ENCODE results near the gene FRMD1. TPM values are rescaled to one million over a fixed set of nuclear protein-coding genes. Genes with fewer than 3 reads are reported as not detected.

The FRMD1 gene
- total and polyA plus RNA-seq, 2 of the 8 experiments (the other 6 are each of a cell fraction or from before 2014, with no cell fraction given), result 0.36 TPM; not detected in 1

DNA sequence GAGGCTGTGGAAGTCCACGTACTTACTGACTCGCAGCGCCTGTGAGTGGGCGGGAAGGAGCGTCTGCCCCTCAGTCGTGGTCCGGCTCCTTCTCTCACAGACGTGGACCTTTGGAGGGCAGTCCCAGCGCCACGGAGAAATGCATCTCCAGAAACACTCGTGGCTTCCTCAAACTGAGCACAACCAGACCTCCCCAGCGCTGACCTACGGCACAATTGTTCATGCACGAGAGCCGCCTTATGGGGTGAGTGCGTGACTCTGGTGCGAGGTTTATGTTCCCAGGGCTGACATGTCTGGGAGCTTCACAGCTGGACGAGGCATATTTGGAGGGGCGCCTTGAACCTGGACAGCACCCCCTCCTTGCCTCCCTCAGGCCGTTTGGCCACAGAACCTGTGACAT is 29.7 kb downstream of the FRMD1 start (continued):
- TF ChIP-seq, protein P1, sequence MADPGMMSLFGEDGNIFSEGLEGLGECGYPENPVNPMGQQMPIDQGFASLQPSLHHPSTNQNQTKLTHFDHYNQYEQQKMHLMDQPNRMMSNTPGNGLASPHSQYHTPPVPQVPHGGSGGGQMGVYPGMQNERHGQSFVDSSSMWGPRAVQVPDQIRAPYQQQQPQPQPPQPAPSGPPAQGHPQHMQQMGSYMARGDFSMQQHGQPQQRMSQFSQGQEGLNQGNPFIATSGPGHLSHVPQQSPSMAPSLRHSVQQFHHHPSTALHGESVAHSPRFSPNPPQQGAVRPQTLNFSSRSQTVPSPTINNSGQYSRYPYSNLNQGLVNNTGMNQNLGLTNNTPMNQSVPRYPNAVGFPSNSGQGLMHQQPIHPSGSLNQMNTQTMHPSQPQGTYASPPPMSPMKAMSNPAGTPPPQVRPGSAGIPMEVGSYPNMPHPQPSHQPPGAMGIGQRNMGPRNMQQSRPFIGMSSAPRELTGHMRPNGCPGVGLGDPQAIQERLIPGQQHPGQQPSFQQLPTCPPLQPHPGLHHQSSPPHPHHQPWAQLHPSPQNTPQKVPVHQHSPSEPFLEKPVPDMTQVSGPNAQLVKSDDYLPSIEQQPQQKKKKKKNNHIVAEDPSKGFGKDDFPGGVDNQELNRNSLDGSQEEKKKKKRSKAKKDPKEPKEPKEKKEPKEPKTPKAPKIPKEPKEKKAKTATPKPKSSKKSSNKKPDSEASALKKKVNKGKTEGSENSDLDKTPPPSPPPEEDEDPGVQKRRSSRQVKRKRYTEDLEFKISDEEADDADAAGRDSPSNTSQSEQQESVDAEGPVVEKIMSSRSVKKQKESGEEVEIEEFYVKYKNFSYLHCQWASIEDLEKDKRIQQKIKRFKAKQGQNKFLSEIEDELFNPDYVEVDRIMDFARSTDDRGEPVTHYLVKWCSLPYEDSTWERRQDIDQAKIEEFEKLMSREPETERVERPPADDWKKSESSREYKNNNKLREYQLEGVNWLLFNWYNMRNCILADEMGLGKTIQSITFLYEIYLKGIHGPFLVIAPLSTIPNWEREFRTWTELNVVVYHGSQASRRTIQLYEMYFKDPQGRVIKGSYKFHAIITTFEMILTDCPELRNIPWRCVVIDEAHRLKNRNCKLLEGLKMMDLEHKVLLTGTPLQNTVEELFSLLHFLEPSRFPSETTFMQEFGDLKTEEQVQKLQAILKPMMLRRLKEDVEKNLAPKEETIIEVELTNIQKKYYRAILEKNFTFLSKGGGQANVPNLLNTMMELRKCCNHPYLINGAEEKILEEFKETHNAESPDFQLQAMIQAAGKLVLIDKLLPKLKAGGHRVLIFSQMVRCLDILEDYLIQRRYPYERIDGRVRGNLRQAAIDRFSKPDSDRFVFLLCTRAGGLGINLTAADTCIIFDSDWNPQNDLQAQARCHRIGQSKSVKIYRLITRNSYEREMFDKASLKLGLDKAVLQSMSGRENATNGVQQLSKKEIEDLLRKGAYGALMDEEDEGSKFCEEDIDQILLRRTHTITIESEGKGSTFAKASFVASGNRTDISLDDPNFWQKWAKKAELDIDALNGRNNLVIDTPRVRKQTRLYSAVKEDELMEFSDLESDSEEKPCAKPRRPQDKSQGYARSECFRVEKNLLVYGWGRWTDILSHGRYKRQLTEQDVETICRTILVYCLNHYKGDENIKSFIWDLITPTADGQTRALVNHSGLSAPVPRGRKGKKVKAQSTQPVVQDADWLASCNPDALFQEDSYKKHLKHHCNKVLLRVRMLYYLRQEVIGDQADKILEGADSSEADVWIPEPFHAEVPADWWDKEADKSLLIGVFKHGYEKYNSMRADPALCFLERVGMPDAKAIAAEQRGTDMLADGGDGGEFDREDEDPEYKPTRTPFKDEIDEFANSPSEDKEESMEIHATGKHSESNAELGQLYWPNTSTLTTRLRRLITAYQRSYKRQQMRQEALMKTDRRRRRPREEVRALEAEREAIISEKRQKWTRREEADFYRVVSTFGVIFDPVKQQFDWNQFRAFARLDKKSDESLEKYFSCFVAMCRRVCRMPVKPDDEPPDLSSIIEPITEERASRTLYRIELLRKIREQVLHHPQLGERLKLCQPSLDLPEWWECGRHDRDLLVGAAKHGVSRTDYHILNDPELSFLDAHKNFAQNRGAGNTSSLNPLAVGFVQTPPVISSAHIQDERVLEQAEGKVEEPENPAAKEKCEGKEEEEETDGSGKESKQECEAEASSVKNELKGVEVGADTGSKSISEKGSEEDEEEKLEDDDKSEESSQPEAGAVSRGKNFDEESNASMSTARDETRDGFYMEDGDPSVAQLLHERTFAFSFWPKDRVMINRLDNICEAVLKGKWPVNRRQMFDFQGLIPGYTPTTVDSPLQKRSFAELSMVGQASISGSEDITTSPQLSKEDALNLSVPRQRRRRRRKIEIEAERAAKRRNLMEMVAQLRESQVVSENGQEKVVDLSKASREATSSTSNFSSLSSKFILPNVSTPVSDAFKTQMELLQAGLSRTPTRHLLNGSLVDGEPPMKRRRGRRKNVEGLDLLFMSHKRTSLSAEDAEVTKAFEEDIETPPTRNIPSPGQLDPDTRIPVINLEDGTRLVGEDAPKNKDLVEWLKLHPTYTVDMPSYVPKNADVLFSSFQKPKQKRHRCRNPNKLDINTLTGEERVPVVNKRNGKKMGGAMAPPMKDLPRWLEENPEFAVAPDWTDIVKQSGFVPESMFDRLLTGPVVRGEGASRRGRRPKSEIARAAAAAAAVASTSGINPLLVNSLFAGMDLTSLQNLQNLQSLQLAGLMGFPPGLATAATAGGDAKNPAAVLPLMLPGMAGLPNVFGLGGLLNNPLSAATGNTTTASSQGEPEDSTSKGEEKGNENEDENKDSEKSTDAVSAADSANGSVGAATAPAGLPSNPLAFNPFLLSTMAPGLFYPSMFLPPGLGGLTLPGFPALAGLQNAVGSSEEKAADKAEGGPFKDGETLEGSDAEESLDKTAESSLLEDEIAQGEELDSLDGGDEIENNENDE (IDR thresholded peaks at IDR 0.05; ENCODE audit: insufficient replicate concordance, low read length), result no peak
- no peak for TF ChIP-seq TCF12 (IDR thresholded peaks at IDR 0.05; ENCODE audit: low read depth, low read length)
- no peak for TF ChIP-seq PHF8 (conservative IDR thresholded peaks at IDR 0.05; ENCODE audit: low read depth, low read length)
- no peak for TF ChIP-seq RXRA (IDR thresholded peaks at IDR 0.05; ENCODE audit: insufficient read depth, low read depth, low read length)
- TF ChIP-seq ASH2L (IDR thresholded peaks at IDR 0.05; ENCODE audit: low read length), result no peak
- no peak for TF ChIP-seq CHD1 (IDR thresholded peaks at IDR 0.05; ENCODE audit: low read depth, low read length)
- TF ChIP-seq SP4 (IDR thresholded peaks at IDR 0.05; ENCODE audit: low read length), result no peak
- TF ChIP-seq RAD21 (IDR thresholded peaks at IDR 0.05 in 1 of 2, conservative IDR thresholded peaks at IDR 0.05 in 1 of 2; ENCODE audit: low read depth in 2 of 2, low read length in 2 of 2), result no peak
- no peak for TF ChIP-seq POLR2AphosphoS5 (IDR thresholded peaks at IDR 0.05; ENCODE audit: low read depth, low read length)
